K562 (cell line): ENCODE results near the gene RAB43. TPM values are rescaled to one million over a fixed set of nuclear protein-coding genes. Genes with fewer than 3 reads are reported as not detected.
A peak's percentile ranks its signal among the peaks of the same experiment; 100 is the strongest.

ENCODE experiments used
- CBFA2T3 ChIP-seq: fragments of 450-650 bp; IDR thresholded peaks from 2 replicates; pipeline ENCODE4 v1.6.1; 2017
- CREB3L1 ChIP-seq: fragments of 450-650 bp; IDR thresholded peaks from 2 replicates; pipeline ENCODE4 v1.6.1; 2014; ENCODE audit warnings: low read depth, mild to moderate bottlenecking, moderate library complexity, borderline replicate concordance
- FIP1L1 ChIP-seq: fragments of 200-400 bp; formaldehyde crosslinking; IDR thresholded peaks from 2 replicates; pipeline ENCODE4 v1.6.1; 2018; ENCODE audit warnings: mild to moderate bottlenecking, low read depth, low read length; ENCODE audit not compliant: poor library complexity, severe bottlenecking
- HNRNPL ChIP-seq: fragments of 200-400 bp; formaldehyde crosslinking; IDR thresholded peaks from 2 replicates; pipeline ENCODE4 v1.6.1; 2017; ENCODE audit warnings: low read depth, mild to moderate bottlenecking, low read length
- MAX ChIP-seq: sonication (generic); formaldehyde crosslinking; IDR thresholded peaks from 2 replicates; pipeline ENCODE4 v1.9.0; 2022; ENCODE audit warnings: mild to moderate bottlenecking, missing genetic modification reagents
- MED1 ChIP-seq: sonication (generic); formaldehyde crosslinking; IDR thresholded peaks from 2 replicates; pipeline ENCODE4 v1.8.1; 2023; ENCODE audit warnings: missing genetic modification reagents, borderline replicate concordance
- PHF20 ChIP-seq: fragments of 450-650 bp; IDR thresholded peaks from 2 replicates; pipeline ENCODE4 v1.6.1; 2018; ENCODE audit not compliant: partially characterized antibody
- POLR2A ChIP-seq: fragments of 450-650 bp; conservative IDR thresholded peaks from 2 replicates; pipeline ENCODE4 v1.6.1; 2016
- SMAD3 ChIP-seq: fragments of 450-650 bp; formaldehyde crosslinking; conservative IDR thresholded peaks from 2 replicates; pipeline ENCODE4 v1.4.0; 2020; ENCODE audit warnings: mild to moderate bottlenecking
- STAT5B ChIP-seq: fragments of 250-450 bp; sonication (Bioruptor Pico); IDR thresholded peaks from 2 replicates; pipeline ENCODE4 v1.8.0; 2021; ENCODE audit warnings: mild to moderate bottlenecking, inconsistent platforms
- UBTF ChIP-seq, 2 experiments: IDR thresholded peaks; 2 replicates each; pipeline ENCODE4 v1.6.1; 2012; ENCODE audit warnings: improper control_type of control experiment in 2 of 2, low read depth in 2 of 2, low read length in 2 of 2, borderline replicate concordance in 1 of 2
- ZNF551 ChIP-seq: fragments of 250-450 bp; sonication (Bioruptor Pico); IDR thresholded peaks from 2 replicates; pipeline ENCODE4 v1.5.0; 2021; ENCODE audit warnings: mild to moderate bottlenecking, moderate library complexity
- ZNF639 ChIP-seq, 2 experiments: fragments of 200-800 bp in 1 of 2; sonication (Bioruptor generic) in 1 of 2; sonication (generic) in 1 of 2; formaldehyde crosslinking in 1 of 2; IDR thresholded peaks in 1 of 2; conservative IDR thresholded peaks in 1 of 2; 2 replicates each; pipeline versions ENCODE4 v1.5.0 to v1.6.1; 2016 to 2020; ENCODE audit warnings: missing compliant biosample characterization in 1 of 2, missing genetic modification characterization in 1 of 2, missing genetic modification reagents in 1 of 2
- ZNF75A ChIP-seq: fragments of 450-650 bp; formaldehyde crosslinking; IDR thresholded peaks from 2 replicates; pipeline ENCODE4 v1.4.0; 2020; ENCODE audit warnings: mild to moderate bottlenecking
- polyA plus RNA-seq, 8 experiments: library from polyadenylated mRNA; depleted of rRNA in 4 of 8; stranded (reverse) in 5 of 8; unstranded in 3 of 8; fragments of >200 nt; fragmentation: Nextera tagmentation in 2 of 8; fragmentation: Illumina TruSeq in 1 of 8; extraction: Ambion mirVana in 2 of 8; extraction: Trizol in 1 of 8; gene quantifications; 2 replicates each; pipeline versions ENCODE4 v1.2.1 to v1.2.3, GENCODE V29; 2011 to 2014; ENCODE audit warnings: inconsistent platforms in 1 of 8, missing spikeins in 1 of 8
- total RNA-seq, 7 experiments: library from RNA; depleted of rRNA in 6 of 7; stranded (reverse); fragments of >200 nt in 6 of 7; fragmentation: Illumina TruSeq in 2 of 7; extraction: Trizol in 2 of 7; gene quantifications; 2 replicates each; pipeline versions ENCODE4 v1.2.1 to v1.2.3, GENCODE V29; 2011 to 2021; ENCODE audit warnings: low replicate concordance in 1 of 7
- TF ChIP-seq, protein P1 (sequence below): fragments of 250-450 bp; sonication (Bioruptor Pico); IDR thresholded peaks from 2 replicates; pipeline ENCODE4 v1.4.0; 2020; ENCODE audit warnings: mild to moderate bottlenecking, moderate library complexity, borderline replicate concordance
- TF ChIP-seq, protein P2 (sequence below), 2 experiments: fragments of 250-450 bp in 1 of 2; fragments of 450-650 bp in 1 of 2; sonication (Bioruptor Pico) in 1 of 2; IDR thresholded peaks; 2 replicates each; pipeline versions ENCODE4 v1.6.1 to v1.8.0; 2016 to 2021; ENCODE audit warnings: mild to moderate bottlenecking in 2 of 2, moderate library complexity in 2 of 2, missing compliant biosample characterization in 1 of 2, missing genetic modification characterization in 1 of 2
- TF ChIP-seq, protein P3 (sequence below): fragments of 200-800 bp; sonication (Bioruptor generic); IDR thresholded peaks from 2 replicates; pipeline ENCODE4 v1.6.1; 2017; ENCODE audit warnings: missing genetic modification characterization, missing compliant biosample characterization

The RAB43 gene
- total and polyA plus RNA-seq, 9 of the 15 experiments (the other 6 are each of a cell fraction or from before 2014, with no cell fraction given) = 0.04 to 6.8 (median 1.7) TPM; not detected in 2

DNA sequence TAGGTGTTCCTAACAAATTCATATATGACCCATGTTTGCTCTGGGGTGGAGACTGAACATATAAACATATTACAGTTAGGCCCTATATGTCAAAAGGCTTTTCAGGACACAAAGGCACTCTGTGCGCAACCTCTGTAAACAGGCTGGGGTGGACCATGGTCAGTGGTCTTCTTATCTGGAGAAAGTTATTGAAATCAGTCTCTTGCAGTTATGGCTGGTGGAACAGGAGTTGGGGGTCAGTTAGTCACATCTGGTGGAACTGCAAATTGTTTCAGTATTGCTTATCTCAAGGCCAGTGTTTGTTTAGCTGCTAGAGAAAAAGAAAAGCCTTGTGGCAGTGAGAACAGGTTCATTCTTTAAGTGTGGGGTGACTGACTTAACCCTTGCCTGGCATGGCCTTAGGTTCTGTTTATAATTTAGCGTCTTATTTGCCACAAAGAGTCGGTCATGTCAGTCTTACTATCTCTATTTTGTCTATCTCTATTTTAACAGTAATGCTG lies 66.9 kb downstream of the RAB43 start (continued):
- TF ChIP-seq, protein P1, sequence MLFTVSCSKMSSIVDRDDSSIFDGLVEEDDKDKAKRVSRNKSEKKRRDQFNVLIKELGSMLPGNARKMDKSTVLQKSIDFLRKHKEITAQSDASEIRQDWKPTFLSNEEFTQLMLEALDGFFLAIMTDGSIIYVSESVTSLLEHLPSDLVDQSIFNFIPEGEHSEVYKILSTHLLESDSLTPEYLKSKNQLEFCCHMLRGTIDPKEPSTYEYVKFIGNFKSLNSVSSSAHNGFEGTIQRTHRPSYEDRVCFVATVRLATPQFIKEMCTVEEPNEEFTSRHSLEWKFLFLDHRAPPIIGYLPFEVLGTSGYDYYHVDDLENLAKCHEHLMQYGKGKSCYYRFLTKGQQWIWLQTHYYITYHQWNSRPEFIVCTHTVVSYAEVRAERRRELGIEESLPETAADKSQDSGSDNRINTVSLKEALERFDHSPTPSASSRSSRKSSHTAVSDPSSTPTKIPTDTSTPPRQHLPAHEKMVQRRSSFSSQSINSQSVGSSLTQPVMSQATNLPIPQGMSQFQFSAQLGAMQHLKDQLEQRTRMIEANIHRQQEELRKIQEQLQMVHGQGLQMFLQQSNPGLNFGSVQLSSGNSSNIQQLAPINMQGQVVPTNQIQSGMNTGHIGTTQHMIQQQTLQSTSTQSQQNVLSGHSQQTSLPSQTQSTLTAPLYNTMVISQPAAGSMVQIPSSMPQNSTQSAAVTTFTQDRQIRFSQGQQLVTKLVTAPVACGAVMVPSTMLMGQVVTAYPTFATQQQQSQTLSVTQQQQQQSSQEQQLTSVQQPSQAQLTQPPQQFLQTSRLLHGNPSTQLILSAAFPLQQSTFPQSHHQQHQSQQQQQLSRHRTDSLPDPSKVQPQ (CRISPR knock-in tag) = no peak
- TF ChIP-seq MAX (CRISPR knock-in tag) (peak; percentile 30; the same call in 1 of the 2 replicates), CREB3L1 (no peak), MED1 (no peak), SMAD3 (CRISPR knock-in tag) (no peak), ZNF75A (CRISPR knock-in tag) (no peak), FIP1L1 (no peak), ZNF639 (CRISPR knock-in tag; conservative IDR thresholded peaks at IDR 0.05 in 1 of 2, IDR thresholded peaks at IDR 0.05 in 1 of 2) (peak in 1 of 2 experiments; percentile 63; a peak in 1 of 4 replicates), POLR2A (no peak), STAT5B (CRISPR knock-in tag) (no peak), PHF20 (no peak), CBFA2T3 (peak; percentile 99), ZNF551 (CRISPR knock-in tag) (no peak), UBTF (IDR thresholded peaks at IDR 0.05; ENCODE audit: borderline replicate concordance in 1 of 2, low read depth in 2 of 2, low read length in 2 of 2) (no peak), HNRNPL (no peak)
- TF ChIP-seq, protein P2, sequence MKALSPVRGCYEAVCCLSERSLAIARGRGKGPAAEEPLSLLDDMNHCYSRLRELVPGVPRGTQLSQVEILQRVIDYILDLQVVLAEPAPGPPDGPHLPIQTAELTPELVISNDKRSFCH (CRISPR knock-in tag; IDR thresholded peaks at IDR 0.05) = no peak
- TF ChIP-seq, protein P2 (tag; IDR thresholded peaks at IDR 0.05) = peak; percentile 98
- TF ChIP-seq, protein P3, sequence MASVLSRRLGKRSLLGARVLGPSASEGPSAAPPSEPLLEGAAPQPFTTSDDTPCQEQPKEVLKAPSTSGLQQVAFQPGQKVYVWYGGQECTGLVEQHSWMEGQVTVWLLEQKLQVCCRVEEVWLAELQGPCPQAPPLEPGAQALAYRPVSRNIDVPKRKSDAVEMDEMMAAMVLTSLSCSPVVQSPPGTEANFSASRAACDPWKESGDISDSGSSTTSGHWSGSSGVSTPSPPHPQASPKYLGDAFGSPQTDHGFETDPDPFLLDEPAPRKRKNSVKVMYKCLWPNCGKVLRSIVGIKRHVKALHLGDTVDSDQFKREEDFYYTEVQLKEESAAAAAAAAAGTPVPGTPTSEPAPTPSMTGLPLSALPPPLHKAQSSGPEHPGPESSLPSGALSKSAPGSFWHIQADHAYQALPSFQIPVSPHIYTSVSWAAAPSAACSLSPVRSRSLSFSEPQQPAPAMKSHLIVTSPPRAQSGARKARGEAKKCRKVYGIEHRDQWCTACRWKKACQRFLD (CRISPR knock-in tag) = peak; percentile 89
